ENCODE data around the gene RAF1.
"Not testable (repeated sequence)": the region's sequence is repeated elsewhere in the genome, so short reads cannot be mapped to it uniquely, and the experiment has no call there.

GRCh38 chr3:12661375-12661774 is 2.5 kb downstream of the RAF1 start:
- not testable (repeated sequence) for TF ChIP-seq CTCF, EZH2phosphoT487 (IDR thresholded peaks at IDR 0.05)

Measured in neural progenitor cell (in vitro differentiated cells).